Pancreas (tissue), 10 donors: ENCODE data around the gene TBK1. TPM values are rescaled to one million over a fixed set of nuclear protein-coding genes. Genes with fewer than 3 reads are reported as not detected.

Experiments used
- ATAC-seq, 4 donors: fragments of 200-7000 bp; cut with Tn5 transposase; one replicate each; pipeline versions ENCODE4 v1.8.0 to v1.9.1; 2020; ENCODE audit warnings: mild to moderate bottlenecking in 4 of 4, moderate library complexity in 4 of 4
- DNase-seq, 6 donors: peaks; one replicate each; pipeline ENCODE4 v3.0.0-alpha.2; 2020
- FAIRE-seq: peaks from 2 replicates; lab custom pipeline; 2012; peaks lifted over from hg19 to GRCh38; lab: Jason Lieb, UNC
- H3K27ac ChIP-seq, 4 donors: fragments of 200-600 bp; sonication (generic); 1 replicate in 3 of 4; 2 replicates in 1 of 4; pipeline versions ENCODE4 v1.5.0 to v1.8.0; 2020
- H3K27me3 ChIP-seq, 4 donors: fragments of 200-600 bp; one replicate each; pipeline ENCODE4 v1.8.0; 2021
- H3K36me3 ChIP-seq, 3 donors: fragments of 200-600 bp; sonication (generic) in 1 of 3; one replicate each; pipeline versions ENCODE4 v1.5.0 to v1.8.0; 2020 to 2021
- H3K4me1 ChIP-seq, 3 donors: fragments of 200-600 bp; one replicate each; pipeline ENCODE4 v1.8.0; 2021
- H3K4me3 ChIP-seq, 4 donors: fragments of 200-600 bp; sonication (generic) in 2 of 4; one replicate each; pipeline versions ENCODE4 v1.5.0 to v1.8.0; 2020 to 2021
- H3K9me3 ChIP-seq, 4 donors: fragments of 200-600 bp; one replicate each; pipeline ENCODE4 v1.8.0; 2021
- WGBS, 2 donors: extraction: QIAGEN DNeasy Blood & Tissue Kit; methylation state at CpG; one replicate each; pipeline ENCODE4 v1.1.7; 2013; 5-methylcytosine and 5-hydroxymethylcytosine counted together
- intact Hi-C, 3 donors: fragments of 100-400 bp; cut with DNase I; formaldehyde crosslinking; loops; one replicate each; pipeline versions ENCODE4 v1.11.1 to v1.14.2; 2022
- polyA plus RNA-seq, 2 donors: library from polyadenylated mRNA; stranded (reverse); fragments of 200-250 nt; gene quantifications; one replicate each; pipeline ENCODE4 v1.2.3, GENCODE V29; 2013
- total RNA-seq, 6 donors: library from RNA; stranded (reverse); fragmentation: NEBNext Ultra II Directional in 4 of 6; extraction: Animal tissue kit (Norgen Biotek cat#: 25700) in 4 of 6; gene quantifications; one replicate each; pipeline versions ENCODE4 v1.2.1 to v1.2.4, GENCODE V29; 2021 to 2023
- TF ChIP-seq, protein P1 (sequence below), 4 donors: fragments of 200-600 bp; sonication (generic) in 3 of 4; IDR thresholded peaks; one replicate each; pipeline versions ENCODE4 v1.5.0 to v1.8.0; 2021; ENCODE audit warnings: antibody characterized with exemption in 4 of 4
- donor health status: healthy with polysubstance abuse.
- donor health status: DM: no; HTN: no; CAD: no; lungs with moderate emphysema.
- donor health status: DM: no; HTN: no; CAD: no.
- donor health status: control.
- donor health status: control.
- donor health status: Bipolar disorder and iron deficiency.
- donor health status: DM: yes; HTN: yes; CAD: no.
- donor health status: DM: no; HTN: no; CAD: no.
- donor health status: DM: no; HTN: no; CAD: no.
- donor health status: DM: yes; HTN: yes; CAD: no.

The TBK1 gene
- total and polyA plus RNA-seq, 8 donors = 4.2 to 9.7 (median 6.2) TPM

GRCh38 chr12:64496839-64497400 lies 45.0 kb downstream of the TBK1 start:
- WGBS, 2 donors = 96 to 100% methylated on average over 2 of the region's 2 CpGs
- no peak overlapping the region for H3K27ac ChIP-seq
- ATAC-seq (no peak), DNase-seq (no peak), FAIRE-seq (no peak)
- no peak overlapping the region for H3K4me3 ChIP-seq
- H3K36me3 ChIP-seq = peaks cover 11 to 35% (median 15%) of the 10 kb centered on the region in 3 donors
- TF ChIP-seq, protein P1, sequence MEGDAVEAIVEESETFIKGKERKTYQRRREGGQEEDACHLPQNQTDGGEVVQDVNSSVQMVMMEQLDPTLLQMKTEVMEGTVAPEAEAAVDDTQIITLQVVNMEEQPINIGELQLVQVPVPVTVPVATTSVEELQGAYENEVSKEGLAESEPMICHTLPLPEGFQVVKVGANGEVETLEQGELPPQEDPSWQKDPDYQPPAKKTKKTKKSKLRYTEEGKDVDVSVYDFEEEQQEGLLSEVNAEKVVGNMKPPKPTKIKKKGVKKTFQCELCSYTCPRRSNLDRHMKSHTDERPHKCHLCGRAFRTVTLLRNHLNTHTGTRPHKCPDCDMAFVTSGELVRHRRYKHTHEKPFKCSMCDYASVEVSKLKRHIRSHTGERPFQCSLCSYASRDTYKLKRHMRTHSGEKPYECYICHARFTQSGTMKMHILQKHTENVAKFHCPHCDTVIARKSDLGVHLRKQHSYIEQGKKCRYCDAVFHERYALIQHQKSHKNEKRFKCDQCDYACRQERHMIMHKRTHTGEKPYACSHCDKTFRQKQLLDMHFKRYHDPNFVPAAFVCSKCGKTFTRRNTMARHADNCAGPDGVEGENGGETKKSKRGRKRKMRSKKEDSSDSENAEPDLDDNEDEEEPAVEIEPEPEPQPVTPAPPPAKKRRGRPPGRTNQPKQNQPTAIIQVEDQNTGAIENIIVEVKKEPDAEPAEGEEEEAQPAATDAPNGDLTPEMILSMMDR (IDR thresholded peaks at IDR 0.05) = no peak
- no peaks in the 10 kb centered on the region for H3K9me3 ChIP-seq
- no peaks in the 10 kb centered on the region for H3K4me1 ChIP-seq
- intact Hi-C loops = no loop called here
- no peaks in the 10 kb centered on the region for H3K27me3 ChIP-seq

DNA sequence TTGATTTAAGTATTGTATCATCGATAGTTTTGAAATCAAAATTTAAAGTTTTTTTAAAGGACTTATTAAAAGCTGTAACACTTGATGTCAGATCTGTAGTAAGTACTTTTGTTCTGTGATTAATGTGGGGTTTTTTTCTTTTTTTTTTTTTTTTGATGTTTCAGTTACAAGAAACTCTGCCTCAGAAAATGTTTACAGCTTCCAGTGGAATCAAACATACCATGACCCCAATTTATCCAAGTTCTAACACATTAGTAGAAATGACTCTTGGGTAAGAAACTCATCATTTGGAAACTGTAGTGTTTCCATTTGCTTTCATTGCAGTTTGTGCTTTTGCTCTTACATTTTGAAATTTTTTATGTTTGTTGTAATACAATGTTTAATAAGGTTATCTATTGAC lies 45.6 kb downstream of the TBK1 start:
- FAIRE-seq (no peak), DNase-seq (no peak), ATAC-seq (no peak)
- no peak overlapping the region for H3K27ac ChIP-seq
- TF ChIP-seq, protein P1 (IDR thresholded peaks at IDR 0.05) = no peak
- intact Hi-C loops = no loop called here
- no peak overlapping the region for H3K4me3 ChIP-seq
- H3K9me3 ChIP-seq = no peaks in the 10 kb centered on the region
- H3K4me1 ChIP-seq = no peaks in the 10 kb centered on the region
- H3K27me3 ChIP-seq = no peaks in the 10 kb centered on the region
- 96 to 97% methylated on average over 1 of the region's 1 CpG for WGBS, 2 donors
- peaks cover 11 to 35% (median 15%) of the 10 kb centered on the region in 3 donors for H3K36me3 ChIP-seq

GRCh38 chr12:64497903-64498302 lies 46.0 kb downstream of the TBK1 start:
- Histone ChIP-seq H3K4me1 (no peaks in the 10 kb centered on the region), H3K36me3 (peaks cover 11 to 35% (median 15%) of the 10 kb centered on the region in 3 donors), H3K27me3 (no peaks in the 10 kb centered on the region), H3K27ac (no peak overlapping the region), H3K4me3 (no peak overlapping the region), H3K9me3 (no peaks in the 10 kb centered on the region)
- 61 to 92% methylated on average over 1 of the region's 1 CpG for WGBS, 2 donors
- intact Hi-C loops = no loop called here
- TF ChIP-seq, protein P1 (IDR thresholded peaks at IDR 0.05) = no peak
- DNase-seq (no peak), FAIRE-seq (no peak), ATAC-seq (no peak)

DNA sequence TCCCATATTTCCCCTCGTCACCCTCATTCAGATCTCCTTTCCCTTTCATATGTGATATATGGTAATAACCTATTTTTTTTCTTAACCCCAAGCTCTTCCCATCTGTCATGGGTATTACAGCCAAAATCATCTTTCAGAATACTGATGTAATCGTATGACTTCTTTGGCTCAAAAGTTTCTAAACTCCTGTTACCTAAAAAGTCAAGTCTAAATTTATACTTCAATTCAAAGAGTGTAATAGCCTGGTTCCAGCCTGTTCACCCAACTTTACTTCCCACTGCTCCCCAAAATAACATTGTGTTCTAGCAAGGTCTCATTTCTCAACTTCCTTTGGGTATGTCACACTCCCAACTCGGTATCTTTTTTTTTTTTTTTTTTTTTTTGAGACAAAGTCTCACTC lies 48.5 kb downstream of the TBK1 start:
- no peak overlapping the region for H3K27ac ChIP-seq

GRCh38 chr12:64501486-64501885 lies 49.6 kb downstream of the TBK1 start:
- no peak for DNase-seq
- H3K36me3 ChIP-seq = peaks cover 8 to 30% (median 15%) of the 10 kb centered on the region in 3 donors
- intact Hi-C loops = no loop called here
- no peak for FAIRE-seq
- ATAC-seq = no peak
- H3K27me3 ChIP-seq = no peaks in the 10 kb centered on the region
- H3K9me3 ChIP-seq = no peaks in the 10 kb centered on the region
- TF ChIP-seq, protein P1 (IDR thresholded peaks at IDR 0.05) = no peak
- no peaks in the 10 kb centered on the region for H3K4me1 ChIP-seq
- H3K27ac ChIP-seq = no peak overlapping the region
- H3K4me3 ChIP-seq = no peak overlapping the region
- WGBS, 2 donors = 92% methylated on average over 7 of the region's 7 CpGs

More for the DNA sequence above, 48.5 kb downstream of the TBK1 start:
- no peak for DNase-seq
- H3K9me3 ChIP-seq = no peaks in the 10 kb centered on the region
- no peaks in the 10 kb centered on the region for H3K27me3 ChIP-seq
- peaks cover 8 to 35% (median 15%) of the 10 kb centered on the region in 3 donors for H3K36me3 ChIP-seq
- no peak overlapping the region for H3K4me3 ChIP-seq
- TF ChIP-seq, protein P1 (IDR thresholded peaks at IDR 0.05) = no peak
- ATAC-seq = no peak
- FAIRE-seq = no peak
- H3K4me1 ChIP-seq = no peaks in the 10 kb centered on the region
- WGBS, 2 donors = 77 to 80% methylated on average over 3 of the region's 3 CpGs
- intact Hi-C loops = no loop called here
